SK-N-SH treated with all-trans-retinoic acid at 6 μM for 48 hours (cell line): ENCODE measurements around the gene HSFX4.
"Not testable (repeated sequence)": the region's sequence is repeated elsewhere in the genome, so short reads cannot be mapped to it uniquely, and the experiment has no call there.

Source experiments
- ESRRG ChIP-seq: fragments of 250-450 bp; sonication (Bioruptor Pico); IDR thresholded peaks from 2 replicates; pipeline ENCODE4 v1.6.1; 2021; ENCODE audit warnings: mild to moderate bottlenecking
- ISL1 ChIP-seq: fragments of 250-450 bp; sonication (Bioruptor Pico); IDR thresholded peaks from 2 replicates; pipeline ENCODE4 v2.1.2; 2022; ENCODE audit warnings: mild to moderate bottlenecking, moderate library complexity
- RARB ChIP-seq: fragments of 250-450 bp; sonication (Bioruptor Pico); IDR thresholded peaks from 2 replicates; pipeline ENCODE4 v1.8.0; 2021; ENCODE audit warnings: mild to moderate bottlenecking, moderate library complexity
- SNAI2 ChIP-seq: fragments of 250-450 bp; sonication (Bioruptor Pico); IDR thresholded peaks from 2 replicates; pipeline ENCODE4 v1.5.0; 2020; ENCODE audit warnings: mild to moderate bottlenecking, moderate library complexity
- TOX ChIP-seq: fragments of 250-450 bp; sonication (Bioruptor Pico); IDR thresholded peaks from 2 replicates; pipeline ENCODE4 v1.8.0; 2021; ENCODE audit warnings: mild to moderate bottlenecking, moderate library complexity, borderline replicate concordance
- ZC3H10 ChIP-seq: fragments of 250-450 bp; sonication (Bioruptor Pico); IDR thresholded peaks from 2 replicates; pipeline ENCODE4 v1.5.1; 2021; ENCODE audit warnings: mild to moderate bottlenecking, moderate library complexity
- TF ChIP-seq, protein P1 (sequence below): fragments of 250-450 bp; sonication (Bioruptor Pico); IDR thresholded peaks from 2 replicates; pipeline ENCODE4 v1.5.1; 2020; ENCODE audit warnings: low read depth, mild to moderate bottlenecking, moderate library complexity
- TF ChIP-seq, protein P2 (sequence below): fragments of 250-450 bp; sonication (Bioruptor Pico); IDR thresholded peaks from 2 replicates; pipeline ENCODE4 v1.8.0; 2020; ENCODE audit warnings: mild to moderate bottlenecking, moderate library complexity, borderline replicate concordance
- TF ChIP-seq, protein P3 (sequence below): fragments of 250-450 bp; sonication (Bioruptor Pico); IDR thresholded peaks from 2 replicates; pipeline ENCODE4 v1.5.1; 2021; ENCODE audit warnings: mild to moderate bottlenecking, moderate library complexity

DNA sequence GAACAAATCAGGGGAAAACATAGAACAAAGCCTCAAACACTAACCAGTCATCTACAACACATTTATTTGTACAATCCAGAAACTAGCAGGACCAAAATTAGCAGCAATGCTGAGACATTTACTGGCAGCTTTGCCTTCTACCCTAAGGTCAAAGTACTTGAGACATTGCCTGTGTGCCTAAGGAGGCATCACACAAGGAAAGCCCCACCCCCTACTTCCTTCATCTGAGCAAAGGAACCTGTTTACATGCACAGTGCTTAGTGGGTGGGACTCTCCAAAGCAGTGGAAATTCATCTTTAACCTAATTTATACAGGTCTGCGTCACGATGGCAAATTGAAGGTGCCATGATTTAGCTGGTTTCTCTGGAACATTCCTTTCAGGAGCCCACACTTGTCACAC, 2.8 kb downstream of the HSFX4 start:
- not testable (repeated sequence) for TF ChIP-seq ISL1, SNAI2, RARB, ZC3H10, TOX, ESRRG (CRISPR knock-in tag)
- TF ChIP-seq, protein P1, sequence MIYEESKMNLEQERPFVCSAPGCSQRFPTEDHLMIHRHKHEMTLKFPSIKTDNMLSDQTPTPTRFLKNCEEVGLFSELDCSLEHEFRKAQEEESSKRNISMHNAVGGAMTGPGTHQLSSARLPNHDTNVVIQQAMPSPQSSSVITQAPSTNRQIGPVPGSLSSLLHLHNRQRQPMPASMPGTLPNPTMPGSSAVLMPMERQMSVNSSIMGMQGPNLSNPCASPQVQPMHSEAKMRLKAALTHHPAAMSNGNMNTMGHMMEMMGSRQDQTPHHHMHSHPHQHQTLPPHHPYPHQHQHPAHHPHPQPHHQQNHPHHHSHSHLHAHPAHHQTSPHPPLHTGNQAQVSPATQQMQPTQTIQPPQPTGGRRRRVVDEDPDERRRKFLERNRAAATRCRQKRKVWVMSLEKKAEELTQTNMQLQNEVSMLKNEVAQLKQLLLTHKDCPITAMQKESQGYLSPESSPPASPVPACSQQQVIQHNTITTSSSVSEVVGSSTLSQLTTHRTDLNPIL, result not testable (repeated sequence)
- TF ChIP-seq, protein P2, sequence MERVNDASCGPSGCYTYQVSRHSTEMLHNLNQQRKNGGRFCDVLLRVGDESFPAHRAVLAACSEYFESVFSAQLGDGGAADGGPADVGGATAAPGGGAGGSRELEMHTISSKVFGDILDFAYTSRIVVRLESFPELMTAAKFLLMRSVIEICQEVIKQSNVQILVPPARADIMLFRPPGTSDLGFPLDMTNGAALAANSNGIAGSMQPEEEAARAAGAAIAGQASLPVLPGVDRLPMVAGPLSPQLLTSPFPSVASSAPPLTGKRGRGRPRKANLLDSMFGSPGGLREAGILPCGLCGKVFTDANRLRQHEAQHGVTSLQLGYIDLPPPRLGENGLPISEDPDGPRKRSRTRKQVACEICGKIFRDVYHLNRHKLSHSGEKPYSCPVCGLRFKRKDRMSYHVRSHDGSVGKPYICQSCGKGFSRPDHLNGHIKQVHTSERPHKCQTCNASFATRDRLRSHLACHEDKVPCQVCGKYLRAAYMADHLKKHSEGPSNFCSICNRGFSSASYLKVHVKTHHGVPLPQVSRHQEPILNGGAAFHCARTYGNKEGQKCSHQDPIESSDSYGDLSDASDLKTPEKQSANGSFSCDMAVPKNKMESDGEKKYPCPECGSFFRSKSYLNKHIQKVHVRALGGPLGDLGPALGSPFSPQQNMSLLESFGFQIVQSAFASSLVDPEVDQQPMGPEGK, result not testable (repeated sequence)
- TF ChIP-seq, protein P3, sequence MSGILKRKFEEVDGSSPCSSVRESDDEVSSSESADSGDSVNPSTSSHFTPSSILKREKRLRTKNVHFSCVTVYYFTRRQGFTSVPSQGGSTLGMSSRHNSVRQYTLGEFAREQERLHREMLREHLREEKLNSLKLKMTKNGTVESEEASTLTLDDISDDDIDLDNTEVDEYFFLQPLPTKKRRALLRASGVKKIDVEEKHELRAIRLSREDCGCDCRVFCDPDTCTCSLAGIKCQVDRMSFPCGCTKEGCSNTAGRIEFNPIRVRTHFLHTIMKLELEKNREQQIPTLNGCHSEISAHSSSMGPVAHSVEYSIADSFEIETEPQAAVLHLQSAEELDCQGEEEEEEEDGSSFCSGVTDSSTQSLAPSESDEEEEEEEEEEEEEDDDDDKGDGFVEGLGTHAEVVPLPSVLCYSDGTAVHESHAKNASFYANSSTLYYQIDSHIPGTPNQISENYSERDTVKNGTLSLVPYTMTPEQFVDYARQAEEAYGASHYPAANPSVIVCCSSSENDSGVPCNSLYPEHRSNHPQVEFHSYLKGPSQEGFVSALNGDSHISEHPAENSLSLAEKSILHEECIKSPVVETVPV (CRISPR knock-in tag), result not testable (repeated sequence)
